NCI-H2196 treated with DMSO at 0.1 percent for 48 hours (cell line): Measurements from ENCODE around the gene JPH2.

Source experiments
- DNase-seq: peaks from one replicate; lab custom pipeline; 2025; ENCODE audit not compliant: unreplicated experiment; lab: John Stamatoyannopoulos, UW

The JPH2 gene

DNA sequence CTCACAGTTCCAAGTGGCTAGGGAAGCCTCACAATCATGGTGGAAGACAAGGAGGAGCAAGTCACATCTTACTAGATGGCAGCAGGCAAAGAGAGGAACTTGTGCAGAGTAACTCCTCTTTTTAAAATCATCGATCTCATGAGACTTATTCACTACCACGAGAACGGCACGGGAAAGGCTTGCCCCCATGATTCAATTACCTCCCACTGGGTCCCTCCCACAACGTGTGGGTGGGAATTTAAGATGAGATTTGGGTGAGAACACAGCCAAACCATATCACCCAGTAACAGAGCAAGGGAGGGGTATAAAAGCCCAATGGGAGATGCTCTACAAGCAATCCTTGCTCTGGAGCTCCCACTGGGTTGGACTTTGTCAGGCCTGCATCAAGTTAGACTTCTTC lies 80.4 kb downstream of the JPH2 start:
- no peak for DNase-seq

DNA sequence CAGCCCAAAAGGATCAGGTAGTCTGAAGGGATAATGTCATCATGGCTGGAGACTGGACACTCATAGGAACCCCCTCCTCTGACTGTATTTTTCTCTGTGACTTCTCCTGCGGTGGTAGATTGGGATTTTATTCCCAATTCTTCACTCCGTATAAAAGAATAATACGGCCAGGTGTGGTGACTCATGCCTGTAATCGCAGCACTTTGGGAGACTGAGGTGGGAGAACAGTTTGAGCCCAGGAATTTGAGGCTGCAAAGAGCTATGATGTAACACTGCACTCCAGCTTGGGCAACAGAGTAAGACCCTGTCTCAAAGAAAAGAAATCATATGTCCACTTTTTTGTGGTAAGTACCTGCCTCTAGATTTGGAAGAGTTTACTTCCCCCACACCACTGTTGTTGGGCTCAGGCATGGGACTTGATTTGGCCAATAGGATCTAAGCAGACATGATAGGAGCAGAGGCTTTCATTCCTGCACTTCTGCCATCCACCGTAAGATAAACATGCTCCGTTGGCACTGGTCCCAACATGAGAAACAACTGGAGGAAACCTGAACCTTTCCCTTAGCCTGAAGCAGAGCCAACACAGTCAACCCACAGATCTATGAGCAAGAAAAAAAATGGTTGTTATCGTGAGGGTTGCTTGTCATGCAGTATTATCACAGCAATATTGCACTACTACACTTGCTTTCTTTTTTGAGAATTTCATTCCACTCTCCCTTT lies 82.0 kb downstream of the JPH2 start:
- peak; percentile 66 for DNase-seq

GRCh38 chr20:44102582-44102981 lies 84.4 kb downstream of the JPH2 start:
- no peak for DNase-seq

DNA sequence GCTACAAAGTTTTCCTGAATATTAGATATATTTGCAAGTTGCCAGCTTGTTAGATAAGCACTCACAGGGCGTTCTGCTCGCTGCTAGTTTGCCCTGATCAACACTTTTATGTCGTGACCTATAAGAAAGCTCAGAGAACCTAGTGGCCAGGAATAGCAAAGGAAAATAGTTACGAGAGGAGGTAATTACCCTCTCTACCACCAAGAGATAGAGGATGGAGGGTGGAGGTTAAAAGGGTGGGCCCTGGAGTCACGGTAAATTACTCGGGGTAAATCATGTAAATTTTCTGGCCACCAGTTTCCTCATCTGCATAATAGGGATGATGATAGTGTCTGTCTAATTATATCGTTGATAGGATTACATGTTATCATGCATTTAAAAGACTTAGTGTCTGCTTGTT lies 87.2 kb downstream of the JPH2 start:
- no peak for DNase-seq

GRCh38 chr20:44098657-44099056 lies 88.3 kb downstream of the JPH2 start:
- no peak for DNase-seq

- no peak for DNase-seq
Measured at GRCh38 chr20:44098256-44098630, 88.7 kb downstream of the JPH2 start.

GRCh38 chr20:44097521-44098255 lies 89.3 kb downstream of the JPH2 start:
- no peak for DNase-seq

GRCh38 chr20:44095831-44096230 lies 91.2 kb downstream of the JPH2 start:
- DNase-seq, result no peak

DNA sequence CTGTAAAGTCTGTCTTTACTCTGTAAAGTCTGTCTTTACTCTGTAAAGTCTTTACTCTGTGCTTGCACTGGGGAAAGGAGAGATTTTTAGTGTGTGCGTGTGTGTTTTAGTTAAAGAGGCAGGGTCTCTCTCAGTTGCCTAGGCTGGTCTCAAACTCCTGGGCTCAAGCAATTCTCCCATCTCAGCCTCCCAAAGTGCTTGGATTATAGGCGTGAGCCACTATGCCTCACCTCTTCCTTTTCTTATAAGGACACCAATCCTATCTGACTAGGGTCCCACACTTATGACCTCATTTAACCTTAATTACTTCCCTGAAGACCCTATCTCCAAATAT lies 93.8 kb downstream of the JPH2 start:
- no peak for DNase-seq

GRCh38 chr20:44092551-44093248 lies 94.3 kb downstream of the JPH2 start:
- DNase-seq, result peak; percentile 9

DNA sequence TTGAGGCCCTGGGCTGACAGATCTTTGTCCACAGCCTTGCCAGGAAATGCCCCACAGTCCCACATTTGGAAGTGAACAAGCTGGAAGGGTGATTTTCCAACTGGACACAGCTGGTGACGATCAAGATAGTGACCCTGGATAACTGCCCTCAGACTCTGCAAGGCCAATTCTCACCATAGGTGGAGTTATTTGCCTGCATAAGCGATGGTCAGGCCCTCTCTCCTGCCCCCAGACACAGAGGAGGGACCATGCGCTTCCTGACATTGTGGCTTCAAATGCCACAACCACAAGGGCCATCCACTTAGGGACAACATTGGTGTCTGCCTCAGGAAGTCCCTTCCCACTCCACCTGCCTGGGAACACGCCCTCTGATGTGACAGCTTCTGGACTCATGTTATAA lies 96.0 kb downstream of the JPH2 start:
- no peak for DNase-seq

DNA sequence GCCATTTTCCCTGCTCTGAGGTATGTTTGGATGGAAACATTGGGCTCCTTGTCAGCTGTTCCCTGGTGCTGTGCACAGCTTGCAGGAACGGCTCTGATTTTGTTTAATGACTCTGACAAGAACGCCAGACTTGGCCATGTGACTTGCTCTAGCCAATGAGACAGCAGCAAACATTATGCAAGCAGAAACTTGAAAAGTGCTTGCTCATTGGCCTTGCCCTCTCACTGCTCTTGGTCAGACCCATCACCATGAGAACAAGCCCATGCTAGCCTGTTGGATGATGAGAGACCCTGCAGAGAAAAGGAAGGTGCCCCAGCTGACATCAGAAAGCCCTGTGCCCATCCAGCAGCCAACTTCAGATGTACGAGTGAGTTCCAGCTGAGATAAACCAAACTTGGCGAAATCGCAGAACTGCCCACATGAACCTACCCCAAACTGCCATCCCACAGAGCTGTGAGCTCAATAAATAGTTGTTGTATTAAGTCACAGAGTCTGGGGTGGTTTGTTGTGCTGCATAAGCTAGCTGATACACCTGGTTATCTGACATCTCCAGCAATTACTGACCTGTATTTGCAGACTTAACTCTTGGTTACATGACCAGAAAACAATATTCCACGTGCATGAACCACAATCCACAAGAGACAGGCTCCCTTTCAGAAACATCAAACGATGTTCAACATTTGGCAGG lies 96.9 kb downstream of the JPH2 start:
- no peak for DNase-seq

- no peak for DNase-seq
Measured at GRCh38 chr20:44087857-44088120, 99.2 kb downstream of the JPH2 start.

GRCh38 chr20:44087051-44087856 lies 99.7 kb downstream of the JPH2 start:
- DNase-seq, result no peak

DNA sequence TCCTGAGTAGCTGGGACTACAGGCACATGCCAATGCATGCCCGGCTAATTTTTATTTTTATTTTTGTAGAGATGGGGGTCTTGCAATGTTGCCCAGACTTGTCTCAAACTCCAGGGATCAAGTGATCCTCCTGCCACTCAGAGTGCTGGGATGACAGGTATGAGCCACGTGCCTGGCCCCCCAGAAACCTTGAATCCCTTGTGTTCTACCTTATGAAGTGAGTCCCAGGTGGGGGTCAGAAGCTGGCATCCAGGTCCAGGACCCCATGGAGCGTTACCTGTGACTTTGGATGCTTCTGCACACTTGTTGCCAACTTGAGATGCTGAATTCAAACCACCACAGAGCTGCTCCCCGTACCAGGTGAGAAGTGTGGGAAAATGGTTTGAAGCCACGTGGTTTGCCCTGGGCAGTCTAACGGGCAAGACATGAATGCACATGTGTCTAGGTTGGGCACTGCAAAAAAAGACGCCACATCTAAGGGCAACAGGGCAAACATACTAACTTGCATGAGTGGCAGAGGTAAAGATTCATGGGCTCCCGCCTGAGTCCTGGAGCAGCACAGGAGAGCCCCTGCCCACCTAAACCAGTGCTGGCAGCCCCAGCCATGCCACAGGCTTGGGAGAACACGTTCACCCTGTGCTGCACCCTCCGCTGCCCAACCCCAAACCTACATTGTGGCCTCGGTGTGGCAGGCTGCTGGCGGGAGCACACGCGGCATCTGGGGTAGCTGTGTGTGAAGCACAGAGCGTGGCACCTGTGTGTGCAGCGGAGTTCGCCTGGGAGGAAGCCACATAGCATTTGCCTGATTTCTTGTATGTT lies 101.2 kb downstream of the JPH2 start:
- DNase-seq, result no peak

GRCh38 chr20:44084891-44085290 lies 102.1 kb downstream of the JPH2 start:
- no peak for DNase-seq

- no peak for DNase-seq
Measured at GRCh38 chr20:44084439-44084838, 102.5 kb downstream of the JPH2 start.

GRCh38 chr20:44083220-44083933 lies 103.6 kb downstream of the JPH2 start:
- peak; percentile 59 for DNase-seq

DNA sequence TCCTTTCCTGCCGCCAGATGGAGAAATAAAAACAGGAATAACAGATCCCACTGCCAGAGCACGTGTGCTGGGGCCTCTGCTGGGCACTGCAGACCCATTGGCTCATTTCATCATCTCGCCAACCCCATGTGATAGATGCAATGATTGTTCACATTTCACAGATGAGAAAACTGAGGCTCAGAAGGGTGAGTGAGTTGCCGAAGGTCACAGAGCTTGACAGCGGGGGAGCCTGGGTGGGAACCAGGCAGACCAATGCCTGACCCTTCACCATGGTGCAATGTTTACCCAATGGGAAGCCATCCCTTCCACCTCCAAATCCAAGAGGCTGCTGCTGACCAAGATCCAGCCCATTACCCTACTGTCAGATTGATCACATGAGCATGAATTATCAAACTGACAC lies 105.1 kb downstream of the JPH2 start:
- no peak for DNase-seq

GRCh38 chr20:44081476-44081875 lies 105.5 kb downstream of the JPH2 start:
- no peak for DNase-seq
